Smooth muscle cell of trachea (primary cell): ENCODE measurements around the gene ABCC12. TPM values are rescaled to one million over a fixed set of nuclear protein-coding genes. Genes with fewer than 3 reads are reported as not detected.

Source experiments
- total RNA-seq: library from RNA; depleted of rRNA; stranded (reverse); fragments of >200 nt; gene quantifications from 2 replicates; pipeline ENCODE4 v1.2.1, GENCODE V29; 2014

The ABCC12 gene
- 0.15 TPM in 1 of 2 replicates, not detected in the other for total RNA-seq

GRCh38 chr16:48155926-48156789 is at the start of gene ABCC12:
Gene ABCC12, minus strand, starts transcription at chr16:48155993. Its CDS starts 9,569 bp downstream, at chr16:48146424.

Other genes with a start within 250 kb of the ABCC12 start
- 62.7 and 66.2 TPM in 2 replicates for gene LONP2, start 88.3 kb upstream of the ABCC12 start, total RNA-seq
- 0.33 and 0.44 TPM in 2 replicates for gene ABCC11, start 91.5 kb upstream of the ABCC12 start, total RNA-seq
- 35.2 and 35.3 TPM in 2 replicates for gene SIAH1, start 229.4 kb upstream of the ABCC12 start, total RNA-seq